Thyroid gland (tissue), 4 donors: ENCODE data around the gene COPB1. TPM values are rescaled to one million over a fixed set of nuclear protein-coding genes. Genes with fewer than 3 reads are reported as not detected.

Experiments
- DNase-seq, 2 donors: peaks; one replicate each; pipeline ENCODE4 v3.0.0-alpha.2; 2019
- H3K27ac ChIP-seq, 3 donors: fragments of 200-600 bp; sonication (generic); 1 replicate in 2 of 3; 2 replicates in 1 of 3; pipeline ENCODE4 v1.5.1; 2016 to 2019; ENCODE audit warnings: mild to moderate bottlenecking in 1 of 3, moderate library complexity in 1 of 3
- H3K27me3 ChIP-seq: fragments of 200-600 bp; sonication (generic); one replicate; pipeline ENCODE4 v1.5.1; 2019
- H3K36me3 ChIP-seq, 2 donors: fragments of 200-600 bp; sonication (generic); one replicate each; pipeline ENCODE4 v1.5.1; 2016 to 2019
- H3K4me1 ChIP-seq, 2 donors: fragments of 200-600 bp; sonication (generic); one replicate each; pipeline ENCODE4 v1.5.1; 2017 to 2019
- H3K4me3 ChIP-seq, 3 donors: fragments of 200-600 bp; sonication (generic); replicated peaks in 1 of 3; 1 replicate in 2 of 3; 2 replicates in 1 of 3; pipeline ENCODE4 v1.5.1; 2016; ENCODE audit warnings: mild to moderate bottlenecking in 1 of 3
- H3K9me3 ChIP-seq: fragments of 200-600 bp; sonication (generic); one replicate; pipeline ENCODE4 v1.5.1; 2017
- POLR2A ChIP-seq, 2 donors: fragments of 450-650 bp; IDR thresholded peaks; one replicate each; pipeline ENCODE4 v1.6.1; 2017; ENCODE audit warnings: antibody characterized with exemption in 2 of 2, mild to moderate bottlenecking in 2 of 2, moderate library complexity in 1 of 2
- WGBS, 2 donors: methylation state at CpG; one replicate each; pipeline ENCODE4 v1.1.5; 2017; 5-methylcytosine and 5-hydroxymethylcytosine counted together
- intact Hi-C: fragments of 100-400 bp; cut with DNase I; formaldehyde crosslinking; loops from one replicate; pipeline ENCODE4 v1.15.1; 2023
- total RNA-seq, 4 donors: library from RNA; depleted of rRNA; stranded (reverse); fragments of >200 nt; gene quantifications; one replicate each; pipeline ENCODE4 v1.2.3, GENCODE V29; 2016
- TF ChIP-seq, protein P1 (sequence below), 6 experiments: fragments of 200-600 bp in 3 of 6; fragments of 450-650 bp in 3 of 6; sonication (generic) in 3 of 6; IDR thresholded peaks; one replicate each; pipeline ENCODE4 v1.5.1; 2016 to 2019; ENCODE audit warnings: antibody characterized with exemption in 6 of 6, mild to moderate bottlenecking in 2 of 6, inconsistent platforms in 1 of 6, moderate library complexity in 1 of 6

COPB1 gene
- total RNA-seq, 4 donors from 2014 or later, result 124 to 189 (median 164) TPM

DNA sequence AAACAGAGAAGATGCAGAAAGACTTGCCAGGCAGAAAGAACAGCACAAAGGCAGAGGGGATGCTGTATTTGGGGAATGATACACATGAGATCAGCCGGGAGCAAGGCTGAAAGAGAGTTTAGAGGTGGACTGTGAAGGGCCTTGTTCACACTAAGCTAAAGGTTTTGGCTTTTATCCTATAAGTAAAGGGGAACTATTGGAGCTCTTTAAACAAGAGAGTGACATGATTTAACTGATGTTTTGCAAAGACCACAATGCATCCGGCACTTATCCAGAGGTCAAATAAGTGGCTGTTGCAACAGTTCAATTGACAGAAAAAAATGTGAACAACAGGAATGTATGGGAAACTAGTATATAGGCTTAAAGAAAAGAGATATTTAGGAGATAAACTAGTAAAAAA, 76.0 kb downstream of the COPB1 start:
- intact Hi-C loops, result no loop called here
- Histone ChIP-seq H3K4me1 (peaks cover 0 to 14% of the 10 kb centered on the region in 2 donors), H3K4me3 (no peak overlapping the region), H3K27me3 (no peaks in the 10 kb centered on the region), H3K27ac (no peak overlapping the region), H3K36me3 (no peaks in the 10 kb centered on the region), H3K9me3 (no peaks in the 10 kb centered on the region)
- WGBS, 2 donors, result 86 to 88% methylated on average over 2 of the region's 2 CpGs
- TF ChIP-seq POLR2A (IDR thresholded peaks at IDR 0.05), result no peak
- TF ChIP-seq, protein P1, sequence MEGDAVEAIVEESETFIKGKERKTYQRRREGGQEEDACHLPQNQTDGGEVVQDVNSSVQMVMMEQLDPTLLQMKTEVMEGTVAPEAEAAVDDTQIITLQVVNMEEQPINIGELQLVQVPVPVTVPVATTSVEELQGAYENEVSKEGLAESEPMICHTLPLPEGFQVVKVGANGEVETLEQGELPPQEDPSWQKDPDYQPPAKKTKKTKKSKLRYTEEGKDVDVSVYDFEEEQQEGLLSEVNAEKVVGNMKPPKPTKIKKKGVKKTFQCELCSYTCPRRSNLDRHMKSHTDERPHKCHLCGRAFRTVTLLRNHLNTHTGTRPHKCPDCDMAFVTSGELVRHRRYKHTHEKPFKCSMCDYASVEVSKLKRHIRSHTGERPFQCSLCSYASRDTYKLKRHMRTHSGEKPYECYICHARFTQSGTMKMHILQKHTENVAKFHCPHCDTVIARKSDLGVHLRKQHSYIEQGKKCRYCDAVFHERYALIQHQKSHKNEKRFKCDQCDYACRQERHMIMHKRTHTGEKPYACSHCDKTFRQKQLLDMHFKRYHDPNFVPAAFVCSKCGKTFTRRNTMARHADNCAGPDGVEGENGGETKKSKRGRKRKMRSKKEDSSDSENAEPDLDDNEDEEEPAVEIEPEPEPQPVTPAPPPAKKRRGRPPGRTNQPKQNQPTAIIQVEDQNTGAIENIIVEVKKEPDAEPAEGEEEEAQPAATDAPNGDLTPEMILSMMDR (IDR thresholded peaks at IDR 0.05), result no peak
- DNase-seq, result no peak

DNA sequence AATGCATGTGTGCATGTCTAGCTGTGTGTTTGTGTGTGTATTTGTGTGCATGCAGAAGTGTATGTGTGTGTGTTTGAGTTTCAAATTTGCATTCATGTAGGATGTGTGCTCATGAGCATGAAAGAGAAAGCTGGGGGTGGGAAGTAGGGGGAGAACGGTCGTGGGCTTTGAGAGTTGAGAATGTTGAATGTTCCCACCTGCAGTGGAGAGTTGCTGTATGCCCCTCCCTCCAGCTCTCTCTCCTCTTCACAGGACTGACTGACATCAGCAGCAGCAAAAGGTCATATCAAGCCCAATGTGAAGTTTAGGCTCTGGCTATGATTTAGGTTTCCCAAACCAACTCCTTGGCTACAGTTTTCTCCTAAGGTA, 76.8 kb downstream of the COPB1 start:
- WGBS, 2 donors, result 27 to 35% methylated on average over 1 to 2 of the region's 2 CpGs
- Histone ChIP-seq H3K27me3 (no peaks in the 10 kb centered on the region), H3K9me3 (no peaks in the 10 kb centered on the region), H3K27ac (no peak overlapping the region), H3K4me3 (no peak overlapping the region), H3K4me1 (peaks cover 0 to 14% of the 10 kb centered on the region in 2 donors), H3K36me3 (no peaks in the 10 kb centered on the region)
- DNase-seq, result no peak
- TF ChIP-seq, protein P1 (IDR thresholded peaks at IDR 0.05), result no peak
- no peak for TF ChIP-seq POLR2A (IDR thresholded peaks at IDR 0.05)
- intact Hi-C loops, result no loop called here

DNA sequence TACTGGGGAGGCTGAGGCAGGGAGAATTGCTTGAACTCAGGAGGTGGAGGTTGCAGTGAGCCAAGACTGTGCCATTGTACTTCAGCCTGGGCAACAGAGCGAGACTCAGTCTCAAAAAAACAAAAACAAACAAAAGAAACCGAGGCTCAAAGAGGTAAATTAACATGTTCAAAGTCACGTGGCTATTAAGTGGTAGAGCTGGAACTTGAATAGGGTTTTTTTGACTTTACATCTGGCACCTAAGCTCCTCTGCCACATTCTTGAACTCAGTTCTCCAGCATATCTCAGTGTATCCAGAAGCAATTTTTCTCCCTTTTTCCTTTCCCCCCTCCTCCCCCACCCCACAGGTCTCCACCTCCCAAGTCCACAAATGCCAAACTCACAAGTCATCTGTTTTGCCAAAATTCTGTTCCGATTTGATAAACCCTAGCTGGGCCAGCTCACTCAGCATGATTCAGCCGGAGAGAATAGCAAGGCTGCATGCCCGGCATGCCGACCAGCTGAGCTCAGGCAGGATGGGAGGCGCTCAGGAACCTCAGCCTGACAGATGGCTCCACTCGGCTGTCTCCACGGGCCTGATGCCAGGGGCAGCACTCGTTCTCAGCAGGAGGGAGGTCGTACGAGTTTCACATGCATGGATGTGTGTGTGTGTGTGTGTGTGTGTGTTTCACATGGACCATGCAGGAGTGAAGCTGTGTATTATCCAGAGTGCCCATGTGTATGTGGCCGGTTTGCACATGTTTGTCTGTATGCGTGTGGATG, 77.4 kb downstream of the COPB1 start:
- peak; percentile 87 to 96 for DNase-seq
- 16 to 34% methylated on average over 11 to 15 of the region's 15 CpGs for whole genome bisulfite sequencing, 2 donors
- Histone ChIP-seq H3K4me1 (peaks cover 0 to 14% of the 10 kb centered on the region in 2 donors), H3K4me3 (no peak overlapping the region), H3K9me3 (no peaks in the 10 kb centered on the region), H3K36me3 (no peaks in the 10 kb centered on the region), H3K27ac (no peak overlapping the region), H3K27me3 (no peaks in the 10 kb centered on the region)
- TF ChIP-seq, protein P1 (IDR thresholded peaks at IDR 0.05), result no peak
- TF ChIP-seq POLR2A (IDR thresholded peaks at IDR 0.05), result no peak
- intact Hi-C loops, result no loop called here

DNA sequence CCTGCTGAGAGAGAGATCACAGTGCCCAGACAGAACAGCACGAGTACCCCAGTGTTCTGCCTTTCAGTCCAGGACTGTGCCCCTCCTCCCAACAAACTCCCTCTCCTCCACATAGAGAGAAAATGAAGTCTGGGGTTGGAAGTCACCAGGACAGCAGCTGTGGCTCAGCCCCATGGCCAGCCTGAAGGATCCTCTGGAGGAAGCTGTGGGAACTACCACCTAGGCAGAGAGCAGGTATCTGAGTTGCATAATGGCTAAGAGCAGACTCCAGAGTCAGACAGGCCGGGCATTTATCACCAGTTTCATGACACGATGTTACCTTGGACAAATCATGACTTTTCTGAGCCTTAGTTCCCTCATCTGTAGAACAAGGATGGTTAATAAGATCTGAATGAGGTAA, 79.4 kb downstream of the COPB1 start:
- H3K4me1 ChIP-seq, result peaks cover 0 to 14% of the 10 kb centered on the region in 2 donors
- WGBS, 2 donors, result 91% methylated on average over 3 of the region's 3 CpGs
- H3K9me3 ChIP-seq, result no peaks in the 10 kb centered on the region
- TF ChIP-seq, protein P1 (IDR thresholded peaks at IDR 0.05), result no peak
- no peak for TF ChIP-seq POLR2A (IDR thresholded peaks at IDR 0.05)
- intact Hi-C loops, result no loop called here
- no peak overlapping the region for H3K27ac ChIP-seq
- H3K4me3 ChIP-seq, result no peak overlapping the region
- no peaks in the 10 kb centered on the region for H3K36me3 ChIP-seq
- no peak for DNase-seq
- no peaks in the 10 kb centered on the region for H3K27me3 ChIP-seq

DNA sequence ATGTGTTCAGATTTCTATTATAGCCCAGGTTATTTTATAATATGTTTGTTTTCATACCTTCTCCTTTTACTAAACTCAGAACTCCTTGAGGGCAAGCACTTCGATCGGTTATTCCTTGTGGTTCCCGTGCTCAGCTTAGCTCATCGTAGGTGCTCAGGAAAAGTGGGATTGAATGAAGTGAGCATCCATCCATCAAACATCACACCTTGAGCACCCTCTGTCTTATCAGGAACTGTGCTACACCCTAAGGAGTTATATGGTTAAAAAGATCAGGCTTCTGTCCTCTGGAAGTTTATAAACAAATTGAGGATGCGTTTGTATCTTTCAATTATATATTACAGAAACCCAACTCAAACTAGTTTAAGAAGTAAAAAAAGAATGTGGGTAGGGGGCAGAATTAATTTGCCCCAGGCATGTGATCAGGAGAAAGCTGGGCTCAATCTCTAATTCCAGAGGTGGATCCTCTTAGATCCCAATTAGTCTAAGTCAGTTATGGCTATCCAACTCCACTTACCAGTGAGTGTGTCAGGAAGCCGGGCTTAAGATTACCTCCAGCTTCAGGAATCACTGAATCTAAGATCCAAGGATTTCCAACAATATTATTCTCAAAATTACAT, 80.7 kb downstream of the COPB1 start:
- Histone ChIP-seq H3K27me3 (no peaks in the 10 kb centered on the region), H3K27ac (no peak overlapping the region), H3K4me1 (peaks cover 0 to 14% of the 10 kb centered on the region in 2 donors), H3K36me3 (no peaks in the 10 kb centered on the region), H3K9me3 (no peaks in the 10 kb centered on the region), H3K4me3 (no peak overlapping the region)
- intact Hi-C loops, result no loop called here
- no peak for TF ChIP-seq POLR2A (IDR thresholded peaks at IDR 0.05)
- TF ChIP-seq, protein P1 (IDR thresholded peaks at IDR 0.05), result peak in 3 of 6 experiments; percentile 5 to 23 (median 12)
- WGBS, 2 donors, result 72 to 76% methylated on average over 6 of the region's 6 CpGs
- DNase-seq, result no peak
